Caco-2 (cell line): ENCODE results near the gene ERC2. TPM values are rescaled to one million over a fixed set of nuclear protein-coding genes. Genes with fewer than 3 reads are reported as not detected.

Source experiments
- BruUV-seq: library from RNA; stranded (reverse); fragments of 400-500 nt; replicated peaks from 2 replicates; lab custom pipeline; 2021; lab: Mats Ljungman, UMichigan
- CTCF ChIA-PET: fragments of 300-600 bp; sonication (Branson Sonifier 250); formaldehyde crosslinking; loops from one replicate; lab custom pipeline; 2022; ENCODE audit warnings: antibody characterized with exemption; lab: Charles Lee
- POLR2A ChIA-PET: fragments of 300-600 bp; sonication (Branson Sonifier 250); formaldehyde crosslinking; loops from one replicate; lab custom pipeline; 2022; ENCODE audit warnings: antibody characterized with exemption; lab: Charles Lee
- DNase-seq, 2 experiments: peaks; one replicate each; pipeline versions ENCODE4 v3.0.0 to v3.0.0-alpha.2; 2020 to 2022
- H3K27me3 ChIP-seq: replicated peaks from 2 replicates; pipeline ENCODE4 v1.6.0; 2011; ENCODE audit warnings: low read length; ENCODE audit not compliant: control insufficient read depth, insufficient read depth
- H3K36me3 ChIP-seq: 2 replicates; pipeline ENCODE4 v1.5.1; 2011; ENCODE audit warnings: low read length; ENCODE audit not compliant: control insufficient read depth, insufficient read depth
- H3K4me1 ChIP-seq: fragments of 250-450 bp; sonication (Bioruptor Pico); 2 replicates; pipeline ENCODE4 v1.5.1; 2020; ENCODE audit warnings: mild to moderate bottlenecking
- H3K4me3 ChIP-seq: 2 replicates; pipeline ENCODE4 v1.5.1; 2011; ENCODE audit warnings: low read depth, mild to moderate bottlenecking, control low read depth, low read length
- H3K9me3 ChIP-seq: fragments of 250-450 bp; sonication (Bioruptor Pico); 2 replicates; pipeline ENCODE4 v1.5.1; 2020; ENCODE audit warnings: mild to moderate bottlenecking, moderate library complexity
- H3K27ac Mint-ChIP-seq: one replicate; pipeline ENCODE4 v1.8.0; 2022; ENCODE audit warnings: mixed read lengths; ENCODE audit not compliant: unreplicated experiment
- H3K27me3 Mint-ChIP-seq: one replicate; pipeline ENCODE4 v1.8.0; 2022; ENCODE audit warnings: mixed read lengths; ENCODE audit not compliant: insufficient read depth, unreplicated experiment
- H3K36me3 Mint-ChIP-seq: one replicate; pipeline ENCODE4 v1.8.0; 2022; ENCODE audit warnings: mild to moderate bottlenecking, mixed read lengths; ENCODE audit not compliant: insufficient read depth, unreplicated experiment
- H3K4me1 Mint-ChIP-seq: one replicate; pipeline ENCODE4 v1.8.0; 2022; ENCODE audit warnings: low read depth, mixed read lengths; ENCODE audit not compliant: unreplicated experiment
- H3K4me3 Mint-ChIP-seq: one replicate; pipeline ENCODE4 v1.8.0; 2022; ENCODE audit warnings: mild to moderate bottlenecking, moderate library complexity, mixed read lengths; ENCODE audit not compliant: unreplicated experiment
- H3K9me3 Mint-ChIP-seq: one replicate; pipeline ENCODE4 v1.8.0; 2022; ENCODE audit warnings: mixed read lengths; ENCODE audit not compliant: unreplicated experiment
- CTCF ChIP-seq, 2 experiments: fragments of 200-600 bp in 1 of 2; IDR thresholded peaks; 1 replicate in 1 of 2; 2 replicates in 1 of 2; pipeline versions ENCODE4 v1.5.1 to v1.8.0; 2011 to 2022; ENCODE audit warnings: antibody characterized with exemption in 1 of 2, control low read depth in 1 of 2, inconsistent platforms in 1 of 2, low read depth in 1 of 2, low read length in 1 of 2, mild to moderate bottlenecking in 1 of 2, moderate library complexity in 1 of 2; ENCODE audit not compliant: insufficient read depth in 1 of 2, severe bottlenecking in 1 of 2, unreplicated experiment in 1 of 2
- intact Hi-C: fragments of 100-400 bp; cut with micrococcal nuclease; formaldehyde crosslinking; loops from one replicate; pipeline ENCODE4 v1.10.0; 2022; ENCODE audit not compliant: unreplicated experiment
- total RNA-seq: library from RNA; stranded (reverse); gene quantifications from 2 replicates; pipeline ENCODE4 v1.2.3, GENCODE V29; 2022

Gene ERC2
- total RNA-seq, 1 experiment from 2014 or later = 0.54 TPM

GRCh38 chr3:55857633-55858032, 610.6 kb downstream of the ERC2 start:
- DNase-seq = no peak
- H3K4me3 Mint-ChIP-seq = no peak overlapping the region
- Histone ChIP-seq H3K4me3 (no peak overlapping the region), H3K36me3 (no peaks in the 10 kb centered on the region), H3K4me1 (no peaks in the 10 kb centered on the region), H3K27me3 (no peaks in the 10 kb centered on the region), H3K9me3 (no peaks in the 10 kb centered on the region)
- H3K27ac Mint-ChIP-seq = no peak overlapping the region
- no peaks in the 10 kb centered on the region for H3K4me1 Mint-ChIP-seq
- no TSS peak for BruUV-seq
- TF ChIP-seq CTCF (IDR thresholded peaks at IDR 0.05; ENCODE audit: insufficient read depth in 1 of 2, low read depth in 1 of 2, low read length in 1 of 2, severe bottlenecking in 1 of 2, unreplicated experiment in 1 of 2) = no peak
- intact Hi-C loops = no loop called here
- H3K36me3 Mint-ChIP-seq = no peaks in the 10 kb centered on the region
- no peaks in the 10 kb centered on the region for H3K9me3 Mint-ChIP-seq
- ChIA-PET POLR2A (no interaction called here), CTCF (no interaction called here)
- H3K27me3 Mint-ChIP-seq = peaks cover 7% of the 10 kb centered on the region

GRCh38 chr3:55855311-55855710, 613.0 kb downstream of the ERC2 start:
- no peaks in the 10 kb centered on the region for H3K36me3 Mint-ChIP-seq
- no peak overlapping the region for H3K27ac Mint-ChIP-seq
- no peaks in the 10 kb centered on the region for H3K4me1 Mint-ChIP-seq
- TF ChIP-seq CTCF (IDR thresholded peaks at IDR 0.05; ENCODE audit: insufficient read depth in 1 of 2, low read depth in 1 of 2, low read length in 1 of 2, severe bottlenecking in 1 of 2, unreplicated experiment in 1 of 2) = no peak
- H3K9me3 Mint-ChIP-seq = no peaks in the 10 kb centered on the region
- intact Hi-C loops = no loop called here
- no peaks in the 10 kb centered on the region for H3K27me3 ChIP-seq
- DNase-seq = no peak
- no peaks in the 10 kb centered on the region for H3K36me3 ChIP-seq
- BruUV-seq = no TSS peak
- H3K9me3 ChIP-seq = no peaks in the 10 kb centered on the region
- POLR2A ChIA-PET = no interaction called here
- no peak overlapping the region for H3K4me3 ChIP-seq
- CTCF ChIA-PET = no interaction called here
- H3K27me3 Mint-ChIP-seq = peaks cover 7% of the 10 kb centered on the region
- no peaks in the 10 kb centered on the region for H3K4me1 ChIP-seq
- no peak overlapping the region for H3K4me3 Mint-ChIP-seq

- H3K36me3 ChIP-seq = no peaks in the 10 kb centered on the region
- no peaks in the 10 kb centered on the region for H3K9me3 Mint-ChIP-seq
- H3K4me1 ChIP-seq = no peaks in the 10 kb centered on the region
- no peak overlapping the region for H3K27ac Mint-ChIP-seq
- intact Hi-C loops = no loop called here
- no TSS peak for BruUV-seq
- no peak for TF ChIP-seq CTCF (IDR thresholded peaks at IDR 0.05; ENCODE audit: insufficient read depth in 1 of 2, low read depth in 1 of 2, low read length in 1 of 2, severe bottlenecking in 1 of 2, unreplicated experiment in 1 of 2)
- POLR2A ChIA-PET = no interaction called here
- no peak overlapping the region for H3K4me3 Mint-ChIP-seq
- no peaks in the 10 kb centered on the region for H3K36me3 Mint-ChIP-seq
- peaks cover 10% of the 10 kb centered on the region for H3K27me3 Mint-ChIP-seq
- H3K4me1 Mint-ChIP-seq = no peaks in the 10 kb centered on the region
- no peaks in the 10 kb centered on the region for H3K9me3 ChIP-seq
- DNase-seq = no peak
- no peak overlapping the region for H3K4me3 ChIP-seq
- no peaks in the 10 kb centered on the region for H3K27me3 ChIP-seq
- CTCF ChIA-PET = interaction anchor here (0.6 kb wide), 1 partner anchor 164 kb away, joined by 3 read pairs; no protein-coding TSS in a partner anchor
Observed at GRCh38 chr3:55854494-55854893, 613.8 kb downstream of the ERC2 start.
